Type B pancreatic cell (in vitro differentiated cells): Measurements from ENCODE around the gene TDRD1. TPM values are rescaled to one million over a fixed set of nuclear protein-coding genes. Genes with fewer than 3 reads are reported as not detected.

Experiments
- DNase-seq: peaks from one replicate; pipeline ENCODE4 v3.0.0; 2021; ENCODE audit warnings: mixed read lengths; ENCODE audit not compliant: unreplicated experiment; ENCODE audit errors: extremely low spot score
- H3K27ac Mint-ChIP-seq: 2 replicates; pipeline ENCODE4 v1.8.0; 2021; ENCODE audit warnings: mild to moderate bottlenecking, mixed read lengths
- H3K27me3 Mint-ChIP-seq: 2 replicates; pipeline ENCODE4 v1.8.0; 2021; ENCODE audit warnings: mixed read lengths
- H3K36me3 Mint-ChIP-seq: 2 replicates; pipeline ENCODE4 v1.8.0; 2021; ENCODE audit warnings: mixed read lengths
- H3K4me1 Mint-ChIP-seq: one replicate; pipeline ENCODE4 v1.8.0; 2021; ENCODE audit warnings: mixed read lengths; ENCODE audit not compliant: unreplicated experiment
- H3K4me3 Mint-ChIP-seq: 2 replicates; pipeline ENCODE4 v1.8.0; 2021; ENCODE audit warnings: mild to moderate bottlenecking, mixed read lengths
- H3K9me3 Mint-ChIP-seq: 2 replicates; pipeline ENCODE4 v1.8.0; 2021; ENCODE audit warnings: mixed read lengths
- total RNA-seq: library from RNA; stranded (reverse); gene quantifications from 2 replicates; pipeline ENCODE4 v1.2.1, GENCODE V29; 2021; ENCODE audit warnings: low replicate concordance
- TF ChIP-seq, protein P1 (sequence below): fragments of 200-600 bp; sonication (generic); conservative IDR thresholded peaks from 2 replicates; pipeline ENCODE4 v1.5.0; 2021; ENCODE audit warnings: antibody characterized with exemption, mild to moderate bottlenecking

TDRD1 gene
- total RNA-seq, 1 donor from 2014 or later: not detected

DNA sequence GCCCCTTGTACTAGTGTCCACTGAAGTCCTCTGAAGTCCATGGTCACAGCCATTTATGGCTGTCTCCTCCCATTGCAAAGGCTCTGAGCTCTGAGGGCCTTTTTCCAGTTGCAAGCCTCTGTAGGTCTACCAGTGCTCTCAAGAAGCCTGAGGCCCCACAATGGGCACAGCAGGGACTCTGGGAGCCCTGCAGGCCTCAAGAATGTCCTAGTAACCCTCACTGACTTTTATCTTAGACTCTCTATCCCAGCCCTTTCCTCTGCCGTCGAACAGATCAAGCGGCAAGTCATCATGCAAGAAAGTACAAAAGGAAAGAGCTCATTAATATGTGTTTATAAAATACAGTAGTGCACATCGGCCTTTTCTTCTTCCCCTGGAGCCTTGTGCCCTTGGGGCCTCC, 83.3 kb downstream of the TDRD1 start:
- DNase-seq: no peak
- Mint-ChIP-seq H3K27me3 (no peaks in the 10 kb centered on the region), H3K9me3 (peaks cover 5% of the 10 kb centered on the region), H3K36me3 (peaks cover 3% of the 10 kb centered on the region), H3K27ac (no peak overlapping the region), H3K4me1 (peaks cover 25% of the 10 kb centered on the region), H3K4me3 (no peak overlapping the region)
- TF ChIP-seq, protein P1, sequence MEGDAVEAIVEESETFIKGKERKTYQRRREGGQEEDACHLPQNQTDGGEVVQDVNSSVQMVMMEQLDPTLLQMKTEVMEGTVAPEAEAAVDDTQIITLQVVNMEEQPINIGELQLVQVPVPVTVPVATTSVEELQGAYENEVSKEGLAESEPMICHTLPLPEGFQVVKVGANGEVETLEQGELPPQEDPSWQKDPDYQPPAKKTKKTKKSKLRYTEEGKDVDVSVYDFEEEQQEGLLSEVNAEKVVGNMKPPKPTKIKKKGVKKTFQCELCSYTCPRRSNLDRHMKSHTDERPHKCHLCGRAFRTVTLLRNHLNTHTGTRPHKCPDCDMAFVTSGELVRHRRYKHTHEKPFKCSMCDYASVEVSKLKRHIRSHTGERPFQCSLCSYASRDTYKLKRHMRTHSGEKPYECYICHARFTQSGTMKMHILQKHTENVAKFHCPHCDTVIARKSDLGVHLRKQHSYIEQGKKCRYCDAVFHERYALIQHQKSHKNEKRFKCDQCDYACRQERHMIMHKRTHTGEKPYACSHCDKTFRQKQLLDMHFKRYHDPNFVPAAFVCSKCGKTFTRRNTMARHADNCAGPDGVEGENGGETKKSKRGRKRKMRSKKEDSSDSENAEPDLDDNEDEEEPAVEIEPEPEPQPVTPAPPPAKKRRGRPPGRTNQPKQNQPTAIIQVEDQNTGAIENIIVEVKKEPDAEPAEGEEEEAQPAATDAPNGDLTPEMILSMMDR: no peak

DNA sequence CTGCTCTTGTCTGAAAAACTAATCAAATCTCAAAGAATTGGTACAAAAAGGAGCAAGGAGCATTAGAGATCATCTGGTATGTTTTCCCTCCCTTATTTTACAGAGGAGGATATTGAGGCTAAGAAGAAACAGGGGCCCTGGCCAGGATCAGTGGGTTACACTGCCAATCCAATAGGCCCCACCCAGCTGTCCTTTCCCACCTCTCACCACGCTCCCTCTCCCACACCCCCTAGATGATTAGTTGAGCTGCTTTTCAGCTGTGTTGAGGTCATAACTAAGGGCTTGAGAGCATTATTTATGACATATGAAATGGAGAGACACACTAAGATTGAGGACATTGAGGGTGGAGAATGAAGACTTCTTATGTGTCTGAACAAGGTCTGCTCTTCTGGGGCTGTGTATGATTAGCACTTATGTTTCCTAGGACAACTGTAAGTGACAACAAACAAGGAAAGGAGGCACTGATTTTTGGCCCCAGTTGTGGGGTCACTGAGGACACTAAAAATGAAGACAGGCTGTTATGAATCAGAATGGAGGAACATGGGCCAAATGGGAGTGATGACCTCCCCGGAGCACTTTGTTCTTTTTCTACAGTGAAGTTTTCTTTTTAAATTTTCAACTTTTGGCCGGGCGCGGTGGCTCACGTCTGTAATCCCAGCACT, 86.4 kb downstream of the TDRD1 start:
- peaks cover 13% of the 10 kb centered on the region for H3K4me1 Mint-ChIP-seq
- TF ChIP-seq, protein P1: no peak
- DNase-seq: no peak
- no peak overlapping the region for H3K4me3 Mint-ChIP-seq
- peaks cover 3% of the 10 kb centered on the region for H3K36me3 Mint-ChIP-seq
- H3K27ac Mint-ChIP-seq: peak overlapping the region; percentile 20
- no peaks in the 10 kb centered on the region for H3K27me3 Mint-ChIP-seq
- peaks cover 5% of the 10 kb centered on the region for H3K9me3 Mint-ChIP-seq

DNA sequence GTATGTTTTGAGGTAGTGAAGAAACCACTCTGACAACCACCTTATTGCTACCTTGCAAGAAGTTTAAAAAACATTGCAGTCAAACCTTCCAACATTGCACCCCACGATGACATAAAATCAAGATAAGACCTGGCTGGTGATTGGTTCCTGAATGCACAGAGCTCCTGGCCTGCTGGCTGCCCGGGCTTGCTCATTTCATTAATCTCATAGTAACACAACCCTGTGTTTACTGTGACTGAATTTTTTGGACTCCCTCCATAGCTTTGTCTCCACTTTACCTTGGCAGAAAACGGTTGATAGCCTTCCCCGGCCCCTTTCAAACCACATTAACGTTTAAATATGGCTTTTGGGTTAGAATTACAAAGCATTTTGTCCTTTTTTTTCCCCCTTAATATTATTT, 87.4 kb downstream of the TDRD1 start:
- TF ChIP-seq, protein P1: no peak
- no peak overlapping the region for H3K4me3 Mint-ChIP-seq
- H3K27me3 Mint-ChIP-seq: no peaks in the 10 kb centered on the region
- H3K4me1 Mint-ChIP-seq: peaks cover 21% of the 10 kb centered on the region
- H3K27ac Mint-ChIP-seq: peak overlapping the region; percentile 42
- H3K9me3 Mint-ChIP-seq: peaks cover 5% of the 10 kb centered on the region
- DNase-seq: no peak
- H3K36me3 Mint-ChIP-seq: peaks cover 3% of the 10 kb centered on the region

DNA sequence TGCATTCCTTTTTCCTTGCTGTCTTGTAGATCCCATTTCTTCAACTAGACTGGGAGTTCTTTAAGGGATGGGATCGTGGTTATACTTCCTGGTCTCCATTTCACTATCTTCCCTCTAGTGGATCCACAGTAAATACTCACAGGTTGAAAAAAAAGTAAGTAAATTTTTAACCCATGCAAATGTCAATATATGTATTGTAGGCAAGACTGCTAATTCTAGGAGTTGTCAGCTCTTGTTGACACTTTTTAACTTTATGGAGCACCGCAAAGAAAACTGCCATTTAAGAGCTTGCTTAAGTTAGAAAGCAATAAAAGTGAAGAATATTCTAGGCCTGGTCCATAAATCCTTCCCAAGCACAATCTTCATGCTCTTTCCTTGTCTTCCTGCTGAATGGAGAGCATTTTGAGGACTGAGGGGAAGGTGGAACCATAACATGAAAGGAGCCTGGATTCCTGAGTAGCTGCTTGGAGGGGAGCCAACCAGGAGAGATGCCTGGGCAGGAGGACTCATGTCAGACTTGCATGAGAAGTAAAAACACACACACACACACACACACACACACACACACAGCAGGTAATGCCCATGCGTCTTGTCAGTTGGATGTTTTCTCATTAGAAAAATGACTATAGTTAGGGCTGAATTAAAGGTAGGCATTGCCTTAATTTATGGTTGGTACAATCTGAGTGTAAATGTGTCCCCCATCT, 92.1 kb downstream of the TDRD1 start:
- no peak overlapping the region for H3K4me3 Mint-ChIP-seq
- H3K9me3 Mint-ChIP-seq: no peaks in the 10 kb centered on the region
- no peaks in the 10 kb centered on the region for H3K36me3 Mint-ChIP-seq
- no peaks in the 10 kb centered on the region for H3K27me3 Mint-ChIP-seq
- peak overlapping the region; percentile 24 for H3K27ac Mint-ChIP-seq
- DNase-seq: no peak
- peaks cover 14% of the 10 kb centered on the region for H3K4me1 Mint-ChIP-seq
- TF ChIP-seq, protein P1: no peak

DNA sequence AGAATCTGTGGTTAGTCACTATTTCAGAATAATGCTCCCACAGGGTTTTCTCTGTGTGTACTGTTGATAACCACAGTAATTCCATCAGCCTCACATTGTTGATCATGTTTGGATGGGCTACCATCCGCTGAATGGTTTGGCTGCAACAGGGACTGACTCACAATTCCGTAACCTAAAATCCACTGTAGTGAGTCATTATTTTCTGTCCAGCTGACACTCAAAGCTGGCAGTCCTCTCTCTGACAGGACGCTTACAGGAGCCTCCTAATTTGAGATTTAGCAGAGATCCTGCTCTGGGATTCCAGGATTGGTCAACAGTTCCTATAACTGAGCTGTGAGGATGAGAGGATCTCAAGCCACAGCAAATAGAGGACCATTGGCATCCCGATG, 92.6 kb downstream of the TDRD1 start:
- DNase-seq: no peak
- no peak overlapping the region for H3K4me3 Mint-ChIP-seq
- no peaks in the 10 kb centered on the region for H3K9me3 Mint-ChIP-seq
- H3K27ac Mint-ChIP-seq: no peak overlapping the region
- no peaks in the 10 kb centered on the region for H3K36me3 Mint-ChIP-seq
- TF ChIP-seq, protein P1: no peak
- H3K4me1 Mint-ChIP-seq: peaks cover 8% of the 10 kb centered on the region
- H3K27me3 Mint-ChIP-seq: no peaks in the 10 kb centered on the region
